GM12878 (cell line): ENCODE data around the gene ASZ1. TPM values are rescaled to one million over a fixed set of nuclear protein-coding genes. Genes with fewer than 3 reads are reported as not detected.
A peak's percentile ranks its signal among the peaks of the same experiment; 100 is the strongest.

Source experiments
- ATAC-seq: fragments of 200-7000 bp; cut with Tn5 transposase; 3 replicates; pipeline ENCODE4 v1.9.1; 2020; ENCODE audit warnings: mild to moderate bottlenecking, moderate library complexity
- BruUV-seq: library from RNA; stranded (reverse); fragments of 400-500 nt; replicated peaks from 2 replicates; lab custom pipeline; 2021; lab: Mats Ljungman, UMichigan
- CTCF ChIA-PET: fragments of 300-600 bp; sonication (Branson Sonifier 250); formaldehyde crosslinking; extraction: SDS; loops from one replicate; lab custom pipeline; 2021; ENCODE audit warnings: inconsistent platforms; lab: Yijun Ruan, JAX
- POLR2A ChIA-PET: fragments of 350-600 bp; formaldehyde crosslinking; extraction: SDS; loops from one replicate; lab custom pipeline; 2021; ENCODE audit warnings: inconsistent platforms; lab: Charles Lee
- RAD21 ChIA-PET: fragments of 300-600 bp; sonication (Branson Sonifier 250); formaldehyde crosslinking; loops from one replicate; lab custom pipeline; 2023; ENCODE audit warnings: antibody characterized with exemption; ENCODE audit not compliant: unreplicated experiment; lab: Charles Lee
- SMC1A ChIA-PET: fragments of 300-600 bp; sonication (Branson Sonifier 250); formaldehyde crosslinking; loops from one replicate; lab custom pipeline; 2023; ENCODE audit not compliant: unreplicated experiment, uncharacterized antibody; lab: Charles Lee
- DNase-seq: peaks from one replicate; pipeline ENCODE4 v3.0.0-alpha.2; 2011; ENCODE audit warnings: low read depth, low spot score
- FAIRE-seq: peaks from 3 replicates; lab custom pipeline; 2011; peaks lifted over from hg19 to GRCh38; lab: Jason Lieb, UNC
- H2AFZ ChIP-seq: 2 replicates; pipeline ENCODE4 v1.6.0; 2011; ENCODE audit warnings: low read depth, low read length, control low read depth; ENCODE audit not compliant: control insufficient read depth
- H3K27ac ChIP-seq: 2 replicates; pipeline ENCODE4 v1.5.1; 2011; ENCODE audit warnings: control low read depth; ENCODE audit not compliant: control insufficient read depth, insufficient read depth
- H3K27me3 ChIP-seq, 2 experiments: replicated peaks in 1 of 2; 2 replicates each; pipeline versions ENCODE4 v1.6.0 to v1.6.1; 2011; ENCODE audit warnings: low read length in 1 of 2; ENCODE audit not compliant: control insufficient read depth in 2 of 2, insufficient read depth in 2 of 2
- H3K36me3 ChIP-seq, 2 experiments: 2 replicates each; pipeline ENCODE4 v1.5.1; 2011; ENCODE audit warnings: low read length in 1 of 2; ENCODE audit not compliant: control insufficient read depth in 2 of 2, insufficient read depth in 2 of 2
- H3K4me1 ChIP-seq: 2 replicates; pipeline ENCODE4 v1.6.1; 2011; ENCODE audit warnings: mild to moderate bottlenecking, low read length, moderate library complexity, mixed read lengths; ENCODE audit not compliant: control insufficient read depth, insufficient read depth
- H3K4me2 ChIP-seq: 2 replicates; pipeline ENCODE4 v1.6.0; 2011; ENCODE audit warnings: control low read depth; ENCODE audit not compliant: control insufficient read depth, insufficient read depth
- H3K4me3 ChIP-seq: fragments of 200-600 bp; sonication (generic); 2 replicates; pipeline ENCODE4 v1.5.1; 2016
- H3K79me2 ChIP-seq: 2 replicates; pipeline ENCODE4 v1.6.0; 2011; ENCODE audit warnings: low read length; ENCODE audit not compliant: control insufficient read depth, insufficient read depth
- H3K9ac ChIP-seq: 2 replicates; pipeline ENCODE4 v1.8.0; 2011; ENCODE audit warnings: low read length, control low read depth, mixed read lengths; ENCODE audit not compliant: control insufficient read depth, insufficient read depth
- H3K9me3 ChIP-seq: replicated peaks from 3 replicates; pipeline ENCODE4 v1.5.1; 2011; ENCODE audit warnings: mild to moderate bottlenecking, low read length; ENCODE audit not compliant: control insufficient read depth, insufficient read depth
- H4K20me1 ChIP-seq: 2 replicates; pipeline ENCODE4 v1.6.0; 2011; ENCODE audit not compliant: control insufficient read depth, insufficient read depth
- ASH2L ChIP-seq: fragments of 300-600, 200-600 bp; sonication (generic); IDR thresholded peaks from 2 replicates; pipeline ENCODE4 v1.6.1; 2017; ENCODE audit warnings: low read depth, mild to moderate bottlenecking, borderline replicate concordance
- BHLHE40 ChIP-seq, 2 experiments: fragments of 450-650 bp in 1 of 2; IDR thresholded peaks; 2 replicates each; pipeline ENCODE4 v1.6.1; 2011 to 2017; ENCODE audit warnings: low read depth in 2 of 2, borderline replicate concordance in 1 of 2, improper control_type of control experiment in 1 of 2, low read length in 1 of 2, mild to moderate bottlenecking in 1 of 2
- EP300 ChIP-seq, 2 experiments: fragments of 150-350 bp in 1 of 2; IDR thresholded peaks; 2 replicates each; pipeline ENCODE4 v1.6.1; 2011 to 2012; ENCODE audit warnings: low read depth in 2 of 2, low read length in 2 of 2, borderline replicate concordance in 1 of 2, improper control_type of control experiment in 1 of 2, inconsistent platforms in 1 of 2; ENCODE audit not compliant: control insufficient read depth in 1 of 2
- IKZF1 ChIP-seq: fragments of 450-650 bp; conservative IDR thresholded peaks from 2 replicates; pipeline ENCODE4 v1.6.1; 2017; ENCODE audit warnings: antibody characterized with exemption, mild to moderate bottlenecking
- IKZF2 ChIP-seq, 2 experiments: fragments of 450-650 bp; IDR thresholded peaks; 2 replicates each; pipeline ENCODE4 v1.6.1; 2017; ENCODE audit warnings: mild to moderate bottlenecking in 2 of 2, moderate library complexity in 2 of 2
- IRF4 ChIP-seq: IDR thresholded peaks from 2 replicates; pipeline ENCODE4 v1.6.1; 2011; ENCODE audit warnings: low read depth, low read length
- MXI1 ChIP-seq: fragments of 150-350 bp; IDR thresholded peaks from 2 replicates; pipeline ENCODE4 v1.6.1; 2011; ENCODE audit warnings: low read depth, mild to moderate bottlenecking, inconsistent platforms, low read length, improper control_type of control experiment
- NFIC ChIP-seq: IDR thresholded peaks from 2 replicates; pipeline ENCODE4 v1.6.1; 2012; ENCODE audit warnings: low read depth, mild to moderate bottlenecking, inconsistent platforms, low read length, moderate library complexity
- NR2F1 ChIP-seq: fragments of 450-650 bp; conservative IDR thresholded peaks from 2 replicates; pipeline ENCODE4 v1.6.1; 2017; ENCODE audit warnings: mild to moderate bottlenecking
- RCOR1 ChIP-seq: conservative IDR thresholded peaks from 2 replicates; pipeline ENCODE4 v1.6.1; 2012; ENCODE audit warnings: low read depth, low read length, improper control_type of control experiment
- SP1 ChIP-seq: IDR thresholded peaks from one replicate; pipeline ENCODE4 v1.6.1; 2011; ENCODE audit warnings: low read depth, low read length
- SPI1 ChIP-seq: IDR thresholded peaks from 2 replicates; pipeline ENCODE4 v1.6.1; 2011; ENCODE audit warnings: low read depth, mild to moderate bottlenecking, low read length, moderate library complexity, borderline replicate concordance; ENCODE audit not compliant: insufficient read depth
- TCF12 ChIP-seq: IDR thresholded peaks from 2 replicates; pipeline ENCODE4 v1.6.1; 2011; ENCODE audit warnings: low read depth, mild to moderate bottlenecking, low read length
- YY1 ChIP-seq: IDR thresholded peaks from 2 replicates; pipeline ENCODE4 v1.6.1; 2011; ENCODE audit warnings: low read depth, mild to moderate bottlenecking, low read length
- WGBS: methylation state at CpG from one replicate; pipeline ENCODE4 v1.1.6; 2016; ENCODE audit warnings: low lambda C conversion rate; ENCODE audit not compliant: insufficient replicate concordance, insufficient coverage; ENCODE audit errors: missing lambda C conversion rate; 5-methylcytosine and 5-hydroxymethylcytosine counted together
- in situ Hi-C: fragments of 300-500 bp; cut with MboI; formaldehyde crosslinking; loops from 9 replicates; pipeline ENCODE4 v1.14.3; 2018; ENCODE audit warnings: mixed read lengths
- intact Hi-C: fragments of 100-400 bp; cut with micrococcal nuclease; formaldehyde crosslinking; loops from one replicate; pipeline ENCODE4 v1.14.2; 2022; ENCODE audit not compliant: unreplicated experiment
- polyA plus RNA-seq, 11 experiments: library from polyadenylated mRNA; depleted of rRNA in 4 of 11; unstranded in 6 of 11; stranded (reverse) in 5 of 11; fragments of >200 nt; fragmentation: Nextera tagmentation in 4 of 11; fragmentation: Illumina TruSeq in 1 of 11; extraction: Ambion mirVana in 4 of 11; extraction: Trizol in 1 of 11; gene quantifications; 1 replicate in 1 of 11; 2 replicates in 10 of 11; pipeline versions ENCODE4 v1.2.1 to v1.2.3, GENCODE V29; 2011 to 2016; ENCODE audit warnings: inconsistent platforms in 2 of 11, missing spikeins in 2 of 11, low read depth in 1 of 11
- total RNA-seq, 4 experiments: library from RNA; depleted of rRNA in 3 of 4; stranded (reverse); fragments of >200 nt in 3 of 4; fragmentation: Illumina TruSeq in 1 of 4; extraction: Trizol in 1 of 4; gene quantifications; 2 replicates each; pipeline versions ENCODE4 v1.2.1 to v1.2.3, GENCODE V29; 2013 to 2021
- TF ChIP-seq, protein P1 (sequence below): fragments of 450-650 bp; IDR thresholded peaks from 2 replicates; pipeline ENCODE4 v1.6.1; 2017; ENCODE audit warnings: mild to moderate bottlenecking, moderate library complexity
- TF ChIP-seq, protein P2 (sequence below): fragments of 450-650 bp; IDR thresholded peaks from 2 replicates; pipeline ENCODE4 v1.6.1; 2017; ENCODE audit warnings: low read depth, mild to moderate bottlenecking, moderate library complexity
- TF ChIP-seq, protein P3 (sequence below): IDR thresholded peaks from 2 replicates; pipeline ENCODE4 v1.6.1; 2012; ENCODE audit warnings: low read depth, low read length, improper control_type of control experiment

Gene ASZ1
- total and polyA plus RNA-seq, 10 of the 15 experiments (the other 5 are each of a cell fraction or from before 2014, with no cell fraction given), result 0.04 to 0.09 (median 0.06) TPM; not detected in 5

DNA sequence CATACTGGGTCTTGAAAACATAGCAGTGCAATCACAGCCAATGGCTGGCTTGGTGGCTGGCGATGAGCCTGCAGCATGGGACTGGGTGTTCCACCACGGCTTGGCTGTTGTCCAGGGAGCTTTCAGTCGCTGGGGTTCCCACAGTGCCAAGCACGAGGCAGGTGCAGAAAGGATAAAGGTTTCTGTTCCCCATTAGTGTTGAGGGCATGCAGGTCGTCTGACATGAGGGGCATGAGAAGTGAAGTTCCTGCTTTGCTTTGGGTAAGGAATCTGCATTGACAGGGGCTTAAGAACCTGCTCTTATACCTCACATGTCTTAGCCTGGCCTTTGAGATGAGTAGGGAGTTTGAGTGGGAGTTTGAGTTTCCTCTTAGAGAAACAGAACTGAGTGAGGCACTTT, 43.5 kb upstream of the ASZ1 start:
- intact Hi-C loops (no loop called here), in situ Hi-C loops (no loop called here)
- POLR2A ChIA-PET, result interaction anchor here (0.6 to 0.9 kb wide), 2 partner anchors 9 to 10 kb away, joined by 3 read pairs; partner anchors contain the start of gene CFTR
- no peaks in the 10 kb centered on the region for H4K20me1 ChIP-seq
- H3K9me3 ChIP-seq, result no peaks in the 10 kb centered on the region
- DNase-seq (peak; percentile 61), FAIRE-seq (no peak), ATAC-seq (peak; percentile 76)
- peaks cover 4% of the 10 kb centered on the region for H3K4me1 ChIP-seq
- CTCF ChIA-PET, result interaction anchor here (1.2 to 1.5 kb wide), 4 partner anchors 9 to 202 kb away, joined by 3 to 8 read pairs (median 4); partner anchors contain the start of gene CFTR
- peak overlapping the region; percentile 30; the same call in 1 of the 2 replicates for H3K4me2 ChIP-seq
- H3K36me3 ChIP-seq, result no peaks in the 10 kb centered on the region
- no peaks in the 10 kb centered on the region for H3K79me2 ChIP-seq
- peak overlapping the region; percentile 29; the same call in 1 of the 2 replicates for H2AFZ ChIP-seq
- no peaks in the 10 kb centered on the region for H3K27me3 ChIP-seq
- H3K9ac ChIP-seq, result no peak overlapping the region
- SMC1A ChIA-PET, result interaction anchor here (0.8 to 1.6 kb wide), 4 partner anchors 13 to 258 kb away, joined by 3 to 4 read pairs (median 3); no protein-coding TSS in a partner anchor
- no TSS peak for BruUV-seq
- RAD21 ChIA-PET, result interaction anchor here (0.7 kb wide), 1 partner anchor 11 kb away, joined by 3 read pairs; no protein-coding TSS in a partner anchor
- no peak overlapping the region for H3K4me3 ChIP-seq
- no peak overlapping the region for H3K27ac ChIP-seq
- WGBS, result 18% methylated on average over 5 of the region's 5 CpGs
- TF ChIP-seq SPI1 (peak; percentile 78; the same call in 1 of the 2 replicates), RCOR1 (0 out of 2 replicates have a peak, but pooled peaks have one; percentile 49), IKZF1 (peak; percentile 77), YY1 (peak; percentile 18; the same call in 1 of the 2 replicates), NR2F1 (peak; percentile 54; the same call in 1 of the 2 replicates), MXI1 (peak; percentile 45; the same call in 1 of the 2 replicates), BHLHE40 (IDR thresholded peaks at IDR 0.05; ENCODE audit: borderline replicate concordance in 1 of 2, low read depth in 2 of 2, low read length in 1 of 2) (peak; percentile 70 to 87), NFIC (no peak), IRF4 (peak; percentile 50; the same call in 1 of the 2 replicates), EP300 (IDR thresholded peaks at IDR 0.05; ENCODE audit: borderline replicate concordance in 1 of 2, control insufficient read depth in 1 of 2, low read depth in 2 of 2, low read length in 2 of 2) (0 out of 4 replicates have a peak, but pooled peaks of 1 of the 2 experiments have one; percentile 56), IKZF2 (IDR thresholded peaks at IDR 0.05) (peak; percentile 74 to 81; a peak in 3 of 4 replicates), ASH2L (no peak), TCF12 (peak; percentile 48; the same call in 1 of the 2 replicates), SP1 (no peak)
- TF ChIP-seq, protein P1, sequence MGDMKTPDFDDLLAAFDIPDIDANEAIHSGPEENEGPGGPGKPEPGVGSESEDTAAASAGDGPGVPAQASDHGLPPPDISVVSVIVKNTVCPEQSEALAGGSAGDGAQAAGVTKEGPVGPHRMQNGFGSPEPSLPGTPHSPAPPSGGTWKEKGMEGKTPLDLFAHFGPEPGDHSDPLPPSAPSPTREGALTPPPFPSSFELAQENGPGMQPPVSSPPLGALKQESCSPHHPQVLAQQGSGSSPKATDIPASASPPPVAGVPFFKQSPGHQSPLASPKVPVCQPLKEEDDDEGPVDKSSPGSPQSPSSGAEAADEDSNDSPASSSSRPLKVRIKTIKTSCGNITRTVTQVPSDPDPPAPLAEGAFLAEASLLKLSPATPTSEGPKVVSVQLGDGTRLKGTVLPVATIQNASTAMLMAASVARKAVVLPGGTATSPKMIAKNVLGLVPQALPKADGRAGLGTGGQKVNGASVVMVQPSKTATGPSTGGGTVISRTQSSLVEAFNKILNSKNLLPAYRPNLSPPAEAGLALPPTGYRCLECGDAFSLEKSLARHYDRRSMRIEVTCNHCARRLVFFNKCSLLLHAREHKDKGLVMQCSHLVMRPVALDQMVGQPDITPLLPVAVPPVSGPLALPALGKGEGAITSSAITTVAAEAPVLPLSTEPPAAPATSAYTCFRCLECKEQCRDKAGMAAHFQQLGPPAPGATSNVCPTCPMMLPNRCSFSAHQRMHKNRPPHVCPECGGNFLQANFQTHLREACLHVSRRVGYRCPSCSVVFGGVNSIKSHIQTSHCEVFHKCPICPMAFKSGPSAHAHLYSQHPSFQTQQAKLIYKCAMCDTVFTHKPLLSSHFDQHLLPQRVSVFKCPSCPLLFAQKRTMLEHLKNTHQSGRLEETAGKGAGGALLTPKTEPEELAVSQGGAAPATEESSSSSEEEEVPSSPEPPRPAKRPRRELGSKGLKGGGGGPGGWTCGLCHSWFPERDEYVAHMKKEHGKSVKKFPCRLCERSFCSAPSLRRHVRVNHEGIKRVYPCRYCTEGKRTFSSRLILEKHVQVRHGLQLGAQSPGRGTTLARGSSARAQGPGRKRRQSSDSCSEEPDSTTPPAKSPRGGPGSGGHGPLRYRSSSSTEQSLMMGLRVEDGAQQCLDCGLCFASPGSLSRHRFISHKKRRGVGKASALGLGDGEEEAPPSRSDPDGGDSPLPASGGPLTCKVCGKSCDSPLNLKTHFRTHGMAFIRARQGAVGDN, result peak; percentile 72
- TF ChIP-seq, protein P2, sequence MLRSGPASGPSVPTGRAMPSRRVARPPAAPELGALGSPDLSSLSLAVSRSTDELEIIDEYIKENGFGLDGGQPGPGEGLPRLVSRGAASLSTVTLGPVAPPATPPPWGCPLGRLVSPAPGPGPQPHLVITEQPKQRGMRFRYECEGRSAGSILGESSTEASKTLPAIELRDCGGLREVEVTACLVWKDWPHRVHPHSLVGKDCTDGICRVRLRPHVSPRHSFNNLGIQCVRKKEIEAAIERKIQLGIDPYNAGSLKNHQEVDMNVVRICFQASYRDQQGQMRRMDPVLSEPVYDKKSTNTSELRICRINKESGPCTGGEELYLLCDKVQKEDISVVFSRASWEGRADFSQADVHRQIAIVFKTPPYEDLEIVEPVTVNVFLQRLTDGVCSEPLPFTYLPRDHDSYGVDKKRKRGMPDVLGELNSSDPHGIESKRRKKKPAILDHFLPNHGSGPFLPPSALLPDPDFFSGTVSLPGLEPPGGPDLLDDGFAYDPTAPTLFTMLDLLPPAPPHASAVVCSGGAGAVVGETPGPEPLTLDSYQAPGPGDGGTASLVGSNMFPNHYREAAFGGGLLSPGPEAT, result peak; percentile 41; the same call in 1 of the 2 replicates
- TF ChIP-seq, protein P3, sequence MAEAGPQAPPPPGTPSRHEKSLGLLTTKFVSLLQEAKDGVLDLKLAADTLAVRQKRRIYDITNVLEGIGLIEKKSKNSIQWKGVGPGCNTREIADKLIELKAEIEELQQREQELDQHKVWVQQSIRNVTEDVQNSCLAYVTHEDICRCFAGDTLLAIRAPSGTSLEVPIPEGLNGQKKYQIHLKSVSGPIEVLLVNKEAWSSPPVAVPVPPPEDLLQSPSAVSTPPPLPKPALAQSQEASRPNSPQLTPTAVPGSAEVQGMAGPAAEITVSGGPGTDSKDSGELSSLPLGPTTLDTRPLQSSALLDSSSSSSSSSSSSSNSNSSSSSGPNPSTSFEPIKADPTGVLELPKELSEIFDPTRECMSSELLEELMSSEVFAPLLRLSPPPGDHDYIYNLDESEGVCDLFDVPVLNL, result no peak
